NOMO-1 (cell line): ENCODE results near the gene SLC52A3.
"Not testable (repeated sequence)": the region's sequence is repeated elsewhere in the genome, so short reads cannot be mapped to it uniquely, and the experiment has no call there.

Experiments used
- DNase-seq, 2 experiments: peaks; one replicate each; lab custom pipeline; 2025; ENCODE audit not compliant: unreplicated experiment in 2 of 2; lab: John Stamatoyannopoulos, UW

Gene SLC52A3

DNA sequence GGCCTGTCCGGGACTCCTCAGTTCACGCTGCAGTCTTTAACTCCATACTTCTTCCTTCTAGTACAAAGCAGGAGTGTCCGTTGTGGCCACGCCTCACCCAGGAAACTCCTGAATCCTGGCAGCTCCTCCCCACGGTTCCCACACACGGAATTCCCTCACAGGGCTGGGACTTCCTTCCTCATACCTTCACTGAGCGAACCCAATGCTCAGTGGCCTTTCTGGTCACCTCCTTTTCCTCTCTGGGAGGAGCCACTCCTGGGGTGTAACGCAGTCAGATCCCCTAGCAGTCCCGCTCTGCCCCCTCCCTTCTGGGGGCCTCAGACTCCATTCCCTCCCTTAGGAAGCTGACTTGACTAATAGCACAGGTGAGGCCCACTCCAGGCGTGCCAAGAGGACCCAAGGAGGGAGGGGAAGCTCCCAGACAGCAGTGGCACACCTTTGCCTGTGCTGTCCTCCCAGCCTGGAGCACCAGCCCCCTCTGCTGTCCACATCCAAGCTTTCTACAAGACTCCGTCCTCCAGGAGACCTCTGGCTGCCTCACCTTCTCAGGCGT is at the start of gene SLC52A3:
Gene SLC52A3 (minus strand): TSS at position 75 of the 553 bp plus-strand sequence. CDS start 2,726 bp downstream, outside the sequence.
- no peak for DNase-seq

DNA sequence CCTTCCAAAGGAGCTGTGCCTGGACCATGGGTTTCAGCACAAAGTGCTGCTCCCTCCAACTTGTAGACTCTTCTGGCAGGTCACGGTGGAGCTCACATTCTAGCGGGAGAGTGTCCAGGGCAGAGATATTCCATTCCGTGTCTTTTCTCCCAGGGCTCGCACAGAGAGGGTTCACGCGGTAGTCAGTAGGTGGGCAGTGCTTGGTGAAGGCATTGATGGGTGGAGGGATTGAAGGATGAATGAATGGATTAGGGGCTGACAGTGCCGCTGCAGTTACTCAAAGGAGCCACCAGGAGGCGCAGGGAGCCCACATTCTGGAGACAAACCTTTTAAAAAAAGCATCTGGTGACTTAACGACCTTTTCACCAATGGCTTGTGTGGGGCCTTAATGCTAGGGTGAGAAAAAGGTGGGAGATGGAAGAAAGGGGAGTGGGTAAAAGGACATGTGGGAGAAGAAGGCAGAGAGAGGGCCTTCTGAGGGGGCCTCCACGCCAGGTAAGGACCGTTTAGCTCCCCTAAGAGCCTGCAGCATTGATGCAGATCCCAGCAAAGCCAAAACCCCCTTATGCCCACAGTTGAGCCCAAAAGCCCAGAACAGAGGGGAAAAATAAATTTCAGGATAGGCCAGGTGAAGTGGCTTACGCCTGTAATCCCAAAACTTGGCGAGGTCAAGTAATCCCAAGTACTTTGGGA is 47.8 kb upstream of the SLC52A3 start:
- DNase-seq: peak; percentile 22 to 42

DNA sequence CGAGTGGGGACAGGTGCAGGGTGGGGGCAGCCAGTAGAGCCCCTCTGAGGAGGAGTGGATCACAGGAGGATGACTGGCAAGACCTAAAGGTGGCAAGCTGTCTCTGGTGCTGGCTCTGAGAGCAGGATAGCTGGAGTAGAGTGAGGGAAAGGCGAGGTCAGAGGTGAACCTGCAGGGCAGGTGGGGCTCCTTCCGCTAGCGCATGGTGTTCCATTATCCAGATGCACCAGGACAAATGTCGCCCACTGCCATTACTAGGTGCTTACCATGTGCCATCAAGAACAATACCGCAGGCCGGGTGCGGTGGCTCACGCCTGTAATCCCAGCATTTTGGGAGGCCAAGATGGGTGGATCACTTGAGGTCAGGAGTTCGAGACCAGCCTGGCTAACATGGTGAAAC is 46.9 kb upstream of the SLC52A3 start:
- no peak for DNase-seq

DNA sequence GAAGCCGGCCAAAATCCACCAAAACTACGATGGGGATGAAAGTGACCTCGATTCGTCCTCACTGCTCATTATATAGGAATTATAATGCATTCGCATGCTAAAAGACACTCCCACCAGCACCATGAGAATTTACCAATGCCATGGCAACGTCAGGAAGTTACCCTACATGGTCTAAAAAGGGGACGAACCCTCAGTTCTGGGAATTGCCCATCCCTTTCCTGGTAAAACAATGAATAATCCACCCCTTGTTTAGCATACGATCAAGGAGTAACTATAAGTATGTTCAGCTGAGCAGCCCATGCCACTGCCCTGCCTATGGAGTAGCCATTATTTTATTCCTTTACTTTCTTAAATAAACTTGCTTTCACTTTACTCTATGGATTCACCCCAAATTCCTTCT is 45.1 kb upstream of the SLC52A3 start:
- no peak for DNase-seq

DNA sequence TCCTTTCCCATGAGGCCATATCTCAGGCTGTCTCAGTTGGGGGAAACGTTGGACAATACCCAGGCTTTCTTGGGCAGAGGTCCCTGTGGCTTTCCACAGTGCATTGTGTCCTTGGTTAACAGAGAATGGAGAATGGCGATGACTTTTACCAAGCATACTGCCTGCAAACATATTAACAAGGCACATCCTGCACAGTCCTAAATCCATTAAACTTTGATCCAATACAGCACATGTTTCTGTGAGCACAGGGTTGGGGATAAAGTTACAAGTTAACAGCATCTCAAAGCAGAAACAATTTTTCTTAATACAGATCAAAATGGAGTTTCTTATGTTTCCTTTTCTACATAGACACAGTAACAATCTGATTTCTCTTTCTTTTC is 44.1 kb upstream of the SLC52A3 start:
- not testable (repeated sequence) for DNase-seq

DNA sequence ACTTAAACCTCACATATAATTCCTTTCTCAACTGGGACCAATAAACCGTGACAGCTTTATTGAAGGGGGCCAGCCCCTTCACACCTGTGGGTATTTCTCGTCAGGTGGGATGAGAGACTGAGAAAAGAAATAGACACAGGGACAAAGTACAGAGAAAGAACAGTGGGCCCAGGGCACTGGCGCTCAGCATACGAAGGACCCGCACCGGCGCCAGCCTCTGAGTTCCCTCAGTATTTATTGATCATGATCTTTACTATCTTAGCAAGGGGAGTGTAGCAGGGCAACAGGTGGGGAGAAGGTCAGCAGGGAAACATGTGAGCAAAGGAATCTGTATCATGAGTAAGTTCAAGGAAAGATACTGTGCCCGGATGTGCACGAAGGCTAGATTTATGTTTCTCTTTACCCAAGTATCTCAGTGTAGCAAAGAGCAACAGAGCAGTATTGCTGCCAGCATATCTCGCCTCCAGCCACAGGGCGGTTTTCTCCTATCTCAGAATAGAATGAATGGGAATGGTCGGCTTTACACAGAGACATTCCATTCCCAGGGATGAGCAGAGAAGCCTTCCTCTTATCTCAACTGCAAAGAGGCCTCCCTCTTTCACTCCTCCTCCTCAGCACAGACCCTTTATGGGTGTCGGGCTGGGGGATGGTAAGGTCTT is 43.6 kb upstream of the SLC52A3 start:
- not testable (repeated sequence) for DNase-seq

DNA sequence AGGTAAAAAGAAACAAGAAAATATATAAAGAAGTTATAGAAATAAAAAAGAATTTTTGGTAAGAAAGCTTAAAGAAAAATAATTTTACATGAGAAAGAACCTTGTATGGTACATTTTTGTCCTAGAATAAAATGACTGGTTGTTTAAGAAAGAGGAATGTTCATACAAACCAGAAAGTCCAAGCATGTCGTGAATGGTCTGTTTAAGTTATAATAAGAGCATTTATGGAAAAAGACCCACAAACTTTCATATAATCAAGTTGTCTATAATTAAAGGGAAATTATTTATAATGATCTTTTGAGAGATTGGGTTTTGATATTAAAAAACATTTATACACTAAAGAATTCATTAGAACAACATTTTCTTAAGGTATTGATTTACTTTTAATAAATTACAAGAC is 37.4 kb upstream of the SLC52A3 start:
- DNase-seq: no peak

DNA sequence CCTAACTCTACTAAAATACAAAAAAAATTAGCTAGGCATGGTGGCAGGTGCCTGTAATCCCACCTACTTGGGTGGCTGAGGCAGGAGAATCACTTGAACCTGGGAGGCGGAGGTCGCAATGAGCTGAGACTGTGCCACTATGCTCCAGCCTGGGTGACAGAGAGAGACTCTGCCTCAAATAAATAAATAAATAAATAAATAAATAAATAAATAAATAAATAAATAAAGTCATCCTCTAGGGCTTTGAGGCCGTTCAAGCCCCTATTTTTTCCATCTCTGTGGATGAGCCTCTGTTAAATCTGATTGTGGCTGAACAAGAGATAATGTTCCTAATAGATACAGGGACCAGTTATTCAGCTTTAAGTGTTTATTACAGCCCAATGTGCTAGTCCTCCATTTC is 33.4 kb upstream of the SLC52A3 start:
- no peak for DNase-seq

DNA sequence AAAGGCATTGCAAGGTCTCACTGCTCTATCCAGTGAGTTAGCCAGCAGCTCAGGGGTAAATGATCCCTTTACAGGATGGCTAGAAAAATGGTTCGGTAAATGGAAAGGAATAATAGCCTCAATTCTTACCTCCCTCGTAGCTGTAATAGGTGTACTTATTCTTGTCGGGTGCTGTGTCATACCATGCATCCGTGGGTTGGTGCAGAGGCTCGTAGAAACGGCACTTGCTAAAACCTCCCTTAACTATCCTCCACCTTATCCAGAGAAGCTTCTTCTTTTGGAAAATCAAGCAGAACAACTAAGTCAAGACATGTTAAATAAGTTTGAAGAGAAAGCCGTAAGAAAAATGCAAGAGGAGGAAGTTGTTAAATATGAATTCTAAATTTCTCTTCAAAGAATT is 31.7 kb upstream of the SLC52A3 start:
- DNase-seq: not testable (repeated sequence)

DNA sequence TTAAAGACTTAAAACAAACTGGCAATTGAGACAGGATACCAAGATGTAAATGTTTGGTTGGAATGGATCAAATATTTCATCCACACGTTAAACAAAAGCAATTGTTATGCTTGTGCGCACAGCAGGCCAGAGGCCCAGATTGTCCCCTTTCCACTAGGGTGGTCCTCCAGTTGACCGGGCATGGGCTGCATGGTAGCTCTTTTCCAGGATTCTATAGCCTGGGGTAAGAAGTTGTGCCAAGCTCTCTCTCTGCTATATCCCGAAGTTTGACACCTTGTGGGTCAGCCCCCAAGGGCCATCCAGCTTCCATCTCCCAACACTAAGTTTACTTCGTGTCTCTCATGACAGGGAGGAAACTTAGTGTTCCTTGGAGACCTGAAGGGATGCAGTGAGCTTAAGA is 30.4 kb upstream of the SLC52A3 start:
- DNase-seq: not testable (repeated sequence)

DNA sequence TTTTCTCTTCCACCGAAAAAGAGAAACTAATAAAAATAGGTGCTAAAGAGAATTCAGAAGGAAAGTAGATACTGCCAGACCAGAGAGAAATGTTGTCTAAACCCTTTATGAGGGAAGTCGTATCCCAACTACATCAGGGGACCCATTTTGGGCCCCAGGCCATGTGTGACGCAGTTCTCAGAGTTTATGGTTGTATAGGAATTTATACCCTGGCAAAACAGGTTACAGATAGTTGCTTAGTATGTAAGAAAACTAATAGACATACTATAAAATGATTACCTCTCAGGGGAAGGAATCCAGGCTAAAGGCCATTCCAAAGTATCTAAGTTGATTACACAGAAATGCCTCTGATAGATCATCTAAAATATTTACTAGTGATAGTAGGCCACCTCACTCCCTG is 28.6 kb upstream of the SLC52A3 start:
- no peak for DNase-seq

DNA sequence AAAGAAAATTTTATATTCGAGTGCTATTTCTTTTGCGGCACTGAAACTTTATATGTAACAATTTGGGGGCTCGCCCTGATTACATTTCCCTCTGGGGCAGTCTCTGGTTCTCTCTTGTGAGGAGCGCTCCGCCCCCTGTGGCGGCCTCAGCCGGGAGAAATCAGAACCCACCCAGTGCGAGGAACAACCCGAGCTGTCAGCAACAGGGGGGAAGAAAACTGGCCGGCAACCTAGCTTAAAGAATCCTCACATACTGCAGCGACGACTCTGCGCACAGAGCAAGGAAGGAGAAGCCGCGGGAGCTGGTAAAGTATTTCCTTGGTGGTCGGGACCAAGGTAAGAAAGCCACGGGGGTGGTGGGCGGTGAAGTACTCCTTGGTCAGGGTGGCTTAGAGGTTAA is 23.9 kb upstream of the SLC52A3 start:
- no peak for DNase-seq

DNA sequence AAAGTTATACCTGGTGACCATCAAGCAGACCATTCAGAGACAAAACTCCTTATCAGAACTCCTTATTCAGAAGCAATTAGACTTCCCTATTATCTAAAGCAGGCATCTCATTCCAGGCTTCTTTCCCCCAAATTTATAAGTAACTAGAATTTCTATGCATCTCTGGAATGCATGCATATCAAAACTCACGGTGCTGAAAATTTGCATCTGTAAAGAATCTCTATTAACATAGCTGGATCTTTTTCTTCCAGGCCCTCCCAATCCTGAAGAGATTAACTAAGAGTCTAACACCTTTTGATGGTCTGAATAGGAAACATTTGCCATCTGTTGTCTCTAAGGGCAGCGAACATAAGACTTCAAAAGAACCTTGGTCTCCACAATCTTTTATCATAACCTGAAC is 22.8 kb upstream of the SLC52A3 start:
- DNase-seq: no peak

DNA sequence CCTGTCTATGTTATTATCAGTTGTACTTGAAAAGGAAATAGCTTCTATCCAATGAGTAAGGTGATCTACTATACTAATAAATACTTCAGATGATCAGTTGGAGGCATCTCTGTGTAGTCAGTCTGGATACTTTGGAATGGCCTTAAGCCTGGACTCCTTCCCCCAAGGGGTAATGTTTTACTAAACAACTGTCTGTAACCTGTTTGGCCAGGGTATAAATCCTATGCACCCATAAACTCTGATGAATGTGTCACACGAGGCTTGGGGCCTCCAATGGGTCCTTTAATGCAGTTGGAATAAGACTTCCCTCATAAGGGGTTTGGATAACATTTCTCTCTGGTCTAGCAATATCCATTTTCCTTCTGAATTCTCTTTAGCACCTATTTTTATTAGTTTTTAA is 19.5 kb upstream of the SLC52A3 start:
- no peak for DNase-seq

DNA sequence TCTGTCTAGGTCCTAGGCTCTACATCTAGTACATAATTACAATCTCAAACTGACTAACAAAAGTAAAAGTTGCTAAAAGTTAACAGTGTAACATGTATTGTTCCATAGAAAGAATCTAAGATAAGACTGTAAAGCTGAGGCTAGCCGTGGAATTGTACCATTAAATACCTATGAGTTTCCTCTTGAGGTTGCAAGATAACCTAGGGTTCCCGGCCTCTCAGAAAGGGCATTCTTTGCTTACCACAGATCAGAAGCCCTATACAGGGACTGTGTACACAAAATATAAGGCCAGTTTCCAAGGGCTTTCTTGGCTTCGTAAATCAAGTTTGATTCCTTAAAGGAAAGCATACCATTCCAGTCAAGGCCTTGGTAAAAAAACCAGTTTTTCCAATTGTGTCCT is 11.5 kb upstream of the SLC52A3 start:
- no peak for DNase-seq

DNA sequence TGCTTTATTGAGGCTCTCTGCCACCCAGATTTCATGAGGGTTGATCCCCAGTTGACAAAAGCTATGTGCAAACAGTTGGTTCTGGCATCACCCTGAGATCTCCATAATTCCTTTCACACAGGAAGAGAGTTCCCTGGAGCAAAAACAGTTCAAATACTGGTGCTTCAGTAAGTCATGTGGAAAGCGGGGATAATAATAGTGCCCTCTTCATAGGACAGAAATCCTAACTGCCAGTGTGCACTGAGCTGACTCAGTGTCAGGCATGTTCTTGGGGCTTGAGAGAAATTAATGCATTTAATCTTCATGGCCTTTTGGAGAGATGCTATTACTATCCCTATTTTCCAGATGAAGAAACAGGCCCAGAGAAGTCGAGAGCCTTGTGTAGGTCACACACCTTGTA is 7.9 kb upstream of the SLC52A3 start:
- no peak for DNase-seq

DNA sequence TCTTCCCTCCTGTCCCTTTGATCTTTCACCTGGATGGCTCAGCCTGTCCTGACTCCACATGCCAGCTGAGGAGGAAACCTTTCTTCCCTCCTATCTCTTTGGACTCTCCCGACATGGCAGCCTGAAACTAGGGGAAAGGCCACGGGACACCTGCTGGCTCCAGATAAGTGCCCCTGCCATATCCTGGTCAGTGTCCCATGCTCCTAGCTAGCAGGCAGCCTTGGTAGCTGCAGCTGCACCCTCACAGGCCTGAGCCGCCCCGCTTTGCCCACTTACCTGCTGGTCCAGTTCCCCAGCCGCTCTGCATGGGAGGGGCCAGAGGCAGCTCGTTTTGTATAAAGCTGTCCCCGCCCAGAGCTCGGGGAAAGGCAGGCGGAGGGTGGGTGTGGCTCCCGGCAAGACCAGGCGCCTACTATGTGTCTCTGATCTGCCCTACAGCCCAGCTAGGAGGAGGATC is 7.4 kb upstream of the SLC52A3 start:
- DNase-seq: no peak

DNA sequence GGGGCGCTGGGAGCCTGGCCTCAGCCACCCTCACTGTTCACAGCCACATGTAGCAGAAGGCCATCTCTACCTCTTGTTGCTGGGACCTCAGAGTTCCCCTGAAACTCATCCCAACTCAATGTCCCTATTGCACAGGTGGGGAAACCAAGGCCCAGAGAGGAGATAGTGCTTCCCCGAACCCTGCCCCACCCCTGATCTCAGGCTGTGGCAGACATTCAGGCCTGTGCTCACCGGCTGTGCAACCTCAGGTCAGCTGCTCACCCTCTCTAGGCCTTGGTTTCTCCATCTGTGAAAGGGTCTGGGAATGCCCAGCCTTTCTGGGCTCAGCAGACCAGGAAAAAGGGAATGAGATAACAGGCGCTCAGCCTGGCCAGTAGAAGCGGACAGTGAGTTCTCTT is 6.4 kb upstream of the SLC52A3 start:
- DNase-seq: no peak

DNA sequence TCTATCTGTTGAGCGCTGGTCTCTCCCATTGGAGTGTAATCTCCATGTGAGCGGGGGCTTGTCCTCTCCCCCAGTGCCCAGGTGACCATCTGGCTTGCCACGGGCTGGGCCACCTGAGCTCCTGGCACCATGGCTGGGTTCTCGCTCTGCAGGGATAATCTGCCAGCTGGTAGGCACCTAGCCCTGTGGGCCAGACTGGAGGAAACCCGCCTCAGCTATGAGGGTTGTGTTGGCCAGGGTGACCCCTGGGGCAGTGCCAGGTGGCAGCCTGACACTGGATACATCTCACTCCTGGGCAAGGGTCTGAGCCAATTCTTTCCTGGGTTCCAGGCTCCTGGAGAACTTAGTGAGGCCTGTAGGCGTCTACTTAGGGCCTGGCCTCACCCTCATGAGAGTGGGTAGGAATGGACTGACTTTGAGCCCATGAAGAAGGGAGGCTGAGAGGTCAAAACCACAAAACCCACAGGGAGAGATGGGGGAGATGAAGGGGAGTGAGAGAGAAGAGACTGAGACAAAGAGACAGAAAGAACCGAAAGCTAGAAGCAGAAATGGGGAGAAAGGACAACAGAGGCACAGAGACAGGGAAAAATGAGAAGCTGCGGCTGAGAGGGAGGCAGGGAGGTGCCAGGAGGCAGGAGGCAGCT is 5.8 kb upstream of the SLC52A3 start:
- no peak for DNase-seq

DNA sequence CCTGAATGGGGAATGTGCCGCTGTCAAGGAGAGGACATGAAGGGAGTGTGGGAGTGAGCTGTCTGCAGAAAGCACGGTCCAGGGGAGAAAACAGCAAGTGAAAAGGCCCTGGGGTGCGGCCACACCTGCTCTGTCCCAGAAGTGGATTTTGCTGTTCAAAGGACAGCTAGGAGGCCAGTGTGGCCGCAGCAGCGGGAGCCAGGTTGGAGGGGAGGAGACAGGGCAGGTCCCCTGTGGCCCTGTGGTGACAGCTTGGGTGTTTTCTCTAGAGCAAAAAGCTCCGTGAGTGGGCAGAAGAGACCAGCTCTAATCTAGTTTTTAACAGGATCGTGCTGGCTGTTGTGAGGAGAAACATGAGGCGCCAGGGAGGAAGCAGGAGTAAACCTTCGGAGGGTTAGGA is 4.5 kb upstream of the SLC52A3 start:
- DNase-seq: no peak

DNA sequence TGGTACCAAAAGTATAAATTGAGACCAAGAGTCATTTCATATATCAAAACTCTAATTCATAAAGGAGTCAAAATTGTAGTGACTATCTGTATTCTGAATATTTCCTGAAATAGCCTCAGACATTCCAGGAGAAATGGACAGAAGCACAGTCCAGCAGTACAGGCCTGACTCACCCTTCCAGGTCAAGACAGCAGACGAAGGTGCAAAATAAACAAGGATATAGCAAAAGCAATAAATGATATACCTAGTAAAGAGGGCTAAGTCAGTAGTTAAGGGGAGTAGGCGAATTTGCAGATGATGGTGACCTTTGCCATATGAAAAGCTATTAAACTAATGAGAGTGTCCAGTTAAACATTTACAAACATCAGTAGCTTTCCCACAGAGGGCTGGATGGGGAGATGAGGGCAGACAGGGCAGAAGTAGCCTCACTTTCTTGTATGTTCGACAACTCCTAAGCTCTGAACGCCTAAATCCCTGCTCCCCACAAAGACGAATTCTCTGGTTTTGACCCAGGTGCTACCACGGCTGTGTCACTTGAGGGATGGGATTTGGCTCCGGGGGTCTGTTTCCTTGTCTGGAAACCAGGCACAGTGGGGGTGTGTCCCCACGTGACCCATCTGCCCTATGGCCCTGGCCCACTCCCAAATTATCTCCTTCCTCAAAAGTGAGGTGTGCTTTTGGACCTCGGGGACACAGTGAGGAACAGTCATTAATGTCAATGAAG is 3.6 kb upstream of the SLC52A3 start:
- DNase-seq: no peak
